ENCODE results near the gene RAPGEF6. TPM values are rescaled to one million over a fixed set of nuclear protein-coding genes. Genes with fewer than 3 reads are reported as not detected.

RAPGEF6 gene
- total and polyA plus RNA-seq, 9 of the 15 experiments (the other 6 are each of a cell fraction or from before 2014, with no cell fraction given): 2.7 to 23.4 (median 12.7) TPM

DNA sequence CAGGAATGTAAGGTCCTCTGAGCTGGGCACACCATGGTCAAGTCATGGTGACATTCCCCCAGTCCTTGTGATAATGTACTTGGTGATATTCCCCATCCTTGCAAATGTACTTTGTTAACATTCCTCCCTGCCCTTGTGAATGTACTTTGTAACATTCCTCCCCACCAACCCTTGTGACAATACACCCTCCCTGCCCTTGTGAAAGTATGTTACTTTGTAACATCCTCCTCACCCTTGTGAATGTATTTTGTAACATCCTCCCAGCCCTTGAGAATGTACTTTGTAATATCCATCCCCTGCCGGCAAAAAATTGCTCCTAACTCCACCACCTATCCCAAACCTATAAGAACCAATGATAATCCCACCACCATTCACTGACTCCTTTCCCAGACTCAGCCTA lies 53.3 kb downstream of the RAPGEF6 start:
- peaks cover 8% of the 10 kb centered on the region for H3K9me3 ChIP-seq (replicated peaks; ENCODE audit: control insufficient read depth, insufficient read depth, low read depth, low read length)
- TF ChIP-seq ZNF57 (CRISPR knock-in tag; IDR thresholded peaks at IDR 0.05): peak; percentile 98
- TF ChIP-seq ZZZ3 (IDR thresholded peaks at IDR 0.05): no peak
- no peak for TF ChIP-seq ZNF507 (tag; conservative IDR thresholded peaks at IDR 0.05)
- no peak for TF ChIP-seq PRMT5 (CRISPR knock-in tag; IDR thresholded peaks at IDR 0.05)
- CTCF ChIA-PET (ENCODE audit: low intra/inter-chr PET ratio): no interaction called here
- POLR2A ChIA-PET: no interaction called here
- in situ Hi-C loops (cut with MboI): no loop called here
- H2AFZ ChIP-seq (ENCODE audit: low read depth, low read length): no peak overlapping the region
- H3K36me3 ChIP-seq (ENCODE audit: control insufficient read depth, insufficient read depth, low read length): peaks cover 18% of the 10 kb centered on the region; the same call in 2 of the 3 replicates
- peaks cover 56% of the 10 kb centered on the region for H3K79me2 ChIP-seq (ENCODE audit: control insufficient read depth, insufficient read depth, low read length)
- no peak overlapping the region for H3K27ac ChIP-seq (ENCODE audit: extremely low read depth, low read depth, low read length)
- H4K20me1 ChIP-seq (replicated peaks; ENCODE audit: control insufficient read depth, insufficient read depth, low read length): no peaks in the 10 kb centered on the region
- H3K27me3 ChIP-seq (ENCODE audit: control insufficient read depth in 2 of 2, insufficient read depth in 2 of 2, low read length in 2 of 2): no peaks in the 10 kb centered on the region
- H3K4me2 ChIP-seq (ENCODE audit: insufficient read depth, low read length): no peak overlapping the region
- ATAC-seq (no peak), DNase-seq (ENCODE audit: extremely low read depth in 1 of 4, low spot score in 3 of 4) (no peak), FAIRE-seq (no peak)
- H3K9me1 ChIP-seq (ENCODE audit: control insufficient read depth, insufficient read depth, low read length): no peaks in the 10 kb centered on the region
- BruUV-seq (replicated peaks): no TSS peak
- H3K4me1 ChIP-seq (replicated peaks in 1 of 2; ENCODE audit: control insufficient read depth in 2 of 2, insufficient read depth in 2 of 2, low read length in 2 of 2): no peaks in the 10 kb centered on the region
- H3K9ac ChIP-seq (ENCODE audit: insufficient read depth in 1 of 2, low read depth in 2 of 2, low read length in 2 of 2): no peak overlapping the region
- WGBS (ENCODE audit: insufficient coverage, low coverage, missing lambda C conversion rate): 100% methylated on average over 1 of the region's 1 CpG
- intact Hi-C loops (cut with micrococcal nuclease): no loop called here
- no peak overlapping the region for H3K4me3 ChIP-seq

DNA sequence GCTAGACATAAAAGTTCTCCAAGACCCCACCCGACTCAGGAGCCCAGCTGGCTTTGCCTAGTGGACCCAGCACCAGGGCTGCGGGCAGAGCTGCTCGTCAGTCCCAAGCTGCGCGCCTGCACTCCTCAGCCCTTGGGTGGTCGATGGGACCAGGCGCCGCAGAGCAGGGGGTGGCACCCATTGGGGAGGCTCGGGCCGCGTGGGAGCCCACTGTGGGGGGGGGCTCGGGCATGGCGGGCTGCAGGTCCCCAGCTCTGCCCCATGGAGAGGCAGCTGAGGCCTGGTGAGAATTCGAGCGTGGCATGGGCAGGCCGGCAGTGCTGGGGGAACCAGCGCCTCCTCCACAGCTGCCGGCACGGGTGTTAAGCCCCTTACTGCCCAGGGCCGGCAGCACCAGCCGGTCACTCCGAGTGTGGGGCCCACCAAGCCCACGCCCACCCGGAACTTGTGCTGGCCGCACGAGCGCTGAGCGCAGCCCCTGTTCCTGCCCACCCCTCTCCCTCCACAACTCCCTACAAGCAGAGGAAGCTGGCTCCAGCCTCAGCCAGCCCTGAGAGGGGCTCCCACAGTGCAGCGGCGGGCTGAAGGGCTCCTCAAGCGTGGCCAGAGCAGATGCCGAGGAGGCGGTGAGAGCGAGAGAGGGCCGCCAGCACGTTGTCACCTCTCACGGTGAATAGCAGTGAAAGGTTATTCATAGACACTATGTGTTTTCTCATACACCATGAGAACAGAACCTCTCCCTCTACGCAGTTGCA lies 54.9 kb downstream of the RAPGEF6 start:
- Histone ChIP-seq H3K4me1 (replicated peaks in 1 of 2; ENCODE audit: control insufficient read depth in 2 of 2, insufficient read depth in 2 of 2, low read length in 2 of 2) (no peaks in the 10 kb centered on the region), H3K4me3 (no peak overlapping the region), H3K4me2 (ENCODE audit: insufficient read depth, low read length) (no peak overlapping the region), H3K9ac (ENCODE audit: insufficient read depth in 1 of 2, low read depth in 2 of 2, low read length in 2 of 2) (no peak overlapping the region), H3K27ac (ENCODE audit: extremely low read depth, low read depth, low read length) (no peak overlapping the region), H3K9me3 (replicated peaks; ENCODE audit: control insufficient read depth, insufficient read depth, low read depth, low read length) (peaks cover 8% of the 10 kb centered on the region), H3K27me3 (ENCODE audit: control insufficient read depth in 2 of 2, insufficient read depth in 2 of 2, low read length in 2 of 2) (no peaks in the 10 kb centered on the region), H3K9me1 (ENCODE audit: control insufficient read depth, insufficient read depth, low read length) (no peaks in the 10 kb centered on the region), H3K36me3 (ENCODE audit: control insufficient read depth, insufficient read depth, low read length) (peaks cover 21% of the 10 kb centered on the region; the same call in 2 of the 3 replicates), H4K20me1 (replicated peaks; ENCODE audit: control insufficient read depth, insufficient read depth, low read length) (no peaks in the 10 kb centered on the region), H2AFZ (ENCODE audit: low read depth, low read length) (no peak overlapping the region), H3K79me2 (ENCODE audit: control insufficient read depth, insufficient read depth, low read length) (peaks cover 46% of the 10 kb centered on the region)
- in situ Hi-C loops (cut with MboI): no loop called here
- ATAC-seq: no peak
- WGBS (ENCODE audit: insufficient coverage, low coverage, missing lambda C conversion rate): 98% methylated on average over 22 of the region's 38 CpGs
- DNase-seq (ENCODE audit: extremely low read depth in 1 of 4, low spot score in 3 of 4): no peak
- intact Hi-C loops (cut with micrococcal nuclease): no loop called here
- ChIA-PET CTCF (ENCODE audit: low intra/inter-chr PET ratio) (no interaction called here), POLR2A (no interaction called here)
- BruUV-seq (replicated peaks): no TSS peak
- FAIRE-seq: no peak
- TF ChIP-seq, protein P1, sequence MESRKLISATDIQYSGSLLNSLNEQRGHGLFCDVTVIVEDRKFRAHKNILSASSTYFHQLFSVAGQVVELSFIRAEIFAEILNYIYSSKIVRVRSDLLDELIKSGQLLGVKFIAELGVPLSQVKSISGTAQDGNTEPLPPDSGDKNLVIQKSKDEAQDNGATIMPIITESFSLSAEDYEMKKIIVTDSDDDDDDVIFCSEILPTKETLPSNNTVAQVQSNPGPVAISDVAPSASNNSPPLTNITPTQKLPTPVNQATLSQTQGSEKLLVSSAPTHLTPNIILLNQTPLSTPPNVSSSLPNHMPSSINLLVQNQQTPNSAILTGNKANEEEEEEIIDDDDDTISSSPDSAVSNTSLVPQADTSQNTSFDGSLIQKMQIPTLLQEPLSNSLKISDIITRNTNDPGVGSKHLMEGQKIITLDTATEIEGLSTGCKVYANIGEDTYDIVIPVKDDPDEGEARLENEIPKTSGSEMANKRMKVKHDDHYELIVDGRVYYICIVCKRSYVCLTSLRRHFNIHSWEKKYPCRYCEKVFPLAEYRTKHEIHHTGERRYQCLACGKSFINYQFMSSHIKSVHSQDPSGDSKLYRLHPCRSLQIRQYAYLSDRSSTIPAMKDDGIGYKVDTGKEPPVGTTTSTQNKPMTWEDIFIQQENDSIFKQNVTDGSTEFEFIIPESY (CRISPR knock-in tag; IDR thresholded peaks at IDR 0.05): peak; percentile 40; the same call in 1 of the 2 replicates
- no peak for TF ChIP-seq OTX1 (CRISPR knock-in tag; IDR thresholded peaks at IDR 0.05)
- TF ChIP-seq GABPB1 (CRISPR knock-in tag; IDR thresholded peaks at IDR 0.05): no peak

Measured in K562 (cell line).